Lower lobe of right lung (tissue), 2 donors: ENCODE results near the gene KLRC2. TPM values are rescaled to one million over a fixed set of nuclear protein-coding genes. Genes with fewer than 3 reads are reported as not detected.
A peak's percentile ranks its signal among the peaks of the same experiment; 100 is the strongest.
"Not testable (repeated sequence)": the region's sequence is repeated elsewhere in the genome, so short reads cannot be mapped to it uniquely, and the experiment has no call there.

Experiments
- ATAC-seq, 2 donors: fragments of 200-7000 bp; cut with Tn5 transposase; one replicate each; pipeline ENCODE4 v1.9.1; 2020 to 2022; ENCODE audit warnings: mild to moderate bottlenecking in 2 of 2, moderate library complexity in 2 of 2
- DNase-seq: peaks from one replicate; pipeline ENCODE4 v3.0.0-alpha.2; 2020
- H3K27ac ChIP-seq: fragments of 200-600 bp; one replicate; pipeline ENCODE4 v1.8.0; 2022
- H3K27me3 ChIP-seq: fragments of 200-600 bp; one replicate; pipeline ENCODE4 v1.8.0; 2022; ENCODE audit warnings: low read depth
- H3K36me3 ChIP-seq: fragments of 200-600 bp; one replicate; pipeline ENCODE4 v1.8.0; 2022; ENCODE audit warnings: mild to moderate bottlenecking
- H3K4me1 ChIP-seq: fragments of 200-600 bp; one replicate; pipeline ENCODE4 v1.8.0; 2022
- H3K4me3 ChIP-seq: fragments of 200-600 bp; one replicate; pipeline ENCODE4 v1.8.0; 2022; ENCODE audit warnings: mild to moderate bottlenecking
- H3K9me3 ChIP-seq: fragments of 200-600 bp; one replicate; pipeline ENCODE4 v1.8.0; 2022
- CTCF ChIP-seq: fragments of 200-600 bp; IDR thresholded peaks from one replicate; pipeline ENCODE4 v1.8.0; 2022; ENCODE audit warnings: antibody characterized with exemption, mild to moderate bottlenecking
- intact Hi-C: fragments of 100-400 bp; cut with DNase I; formaldehyde crosslinking; loops from one replicate; pipeline ENCODE4 v1.11.0; 2022
- total RNA-seq: library from RNA; stranded (reverse); fragmentation: NEBNext Ultra II Directional; extraction: Animal tissue kit (Norgen Biotek cat#: 25700); gene quantifications from one replicate; pipeline ENCODE4 v1.2.1, GENCODE V29; 2021
- donor health status: DM: no; HTN: yes; CAD: no; lungs with severe emphysema.

The KLRC2 gene
- total RNA-seq, 1 donor from 2014 or later: not detected

- intact Hi-C loops: no loop called here
- DNase-seq (no peak), ATAC-seq (no peak)
- Histone ChIP-seq H3K9me3 (no peaks in the 10 kb centered on the region), H3K36me3 (no peaks in the 10 kb centered on the region), H3K4me3 (no peak overlapping the region), H3K27me3 (no peaks in the 10 kb centered on the region), H3K27ac (no peak overlapping the region), H3K4me1 (peaks cover 12% of the 10 kb centered on the region)
- no peak for TF ChIP-seq CTCF
Observed at GRCh38 chr12:10393291-10393690, 42.5 kb downstream of the KLRC2 start.

- no peak for TF ChIP-seq CTCF
- DNase-seq (peak; percentile 59), ATAC-seq (peak; percentile 83 to 88)
- Histone ChIP-seq H3K36me3 (no peaks in the 10 kb centered on the region), H3K9me3 (no peaks in the 10 kb centered on the region), H3K27ac (no peak overlapping the region), H3K4me1 (peaks cover 12% of the 10 kb centered on the region), H3K27me3 (no peaks in the 10 kb centered on the region), H3K4me3 (no peak overlapping the region)
- intact Hi-C loops: no loop called here
Observed at GRCh38 chr12:10392394-10392930, 43.3 kb downstream of the KLRC2 start.

- H3K9me3 ChIP-seq, ATAC-seq, intact Hi-C loops, H3K4me1 ChIP-seq, DNase-seq, H3K27me3 ChIP-seq, H3K27ac ChIP-seq, H3K36me3 ChIP-seq, H3K4me3 ChIP-seq: not testable (repeated sequence)
Observed at GRCh38 chr12:10390991-10391390, 44.8 kb downstream of the KLRC2 start.

- Histone ChIP-seq H3K27ac (no peak within 1 kb of the TSS), H3K4me1 (no peaks in the 10 kb centered on the region), H3K27me3 (no peaks in the 10 kb centered on the region), H3K36me3 (no peaks in the 10 kb centered on the region), H3K4me3 (no peak within 1 kb of the TSS), H3K9me3 (no peaks in the 10 kb centered on the region)
- no peak for TF ChIP-seq CTCF
- ATAC-seq (no peak), DNase-seq (no peak)
- intact Hi-C loops: no loop called here
Observed at GRCh38 chr12:10389904-10390303, 45.9 kb downstream of the KLRC2 start, which contains the start of gene KLRK1. TSS of gene KLRK1 (minus strand) at chr12:10390041. CDS start at chr12:10388810, 1,231 bp downstream.

GRCh38 chr12:10388624-10389413 is 47.0 kb downstream of the KLRC2 start:
- Histone ChIP-seq H3K27ac (no peak overlapping the region), H3K4me3 (no peak overlapping the region), H3K36me3 (no peaks in the 10 kb centered on the region), H3K9me3 (no peaks in the 10 kb centered on the region), H3K4me1 (no peaks in the 10 kb centered on the region), H3K27me3 (no peaks in the 10 kb centered on the region)
- DNase-seq (no peak), ATAC-seq (no peak)
- intact Hi-C loops: no loop called here
- TF ChIP-seq CTCF: no peak

GRCh38 chr12:10387498-10387897 is 48.3 kb downstream of the KLRC2 start:
- H3K4me3 ChIP-seq, DNase-seq, ATAC-seq, H3K27ac ChIP-seq, H3K36me3 ChIP-seq, intact Hi-C loops, H3K9me3 ChIP-seq, H3K27me3 ChIP-seq, H3K4me1 ChIP-seq: not testable (repeated sequence)
